ENCODE results near the gene ASB1.

The ASB1 gene

GRCh38 chr2:238406221-238406997, 20.3 kb upstream of the ASB1 start:
- Histone ChIP-seq H3K36me3 (ENCODE audit: control insufficient read depth in 1 of 2, insufficient read depth in 2 of 2, low read length in 2 of 2) (peaks cover 0 to 8% of the 10 kb centered on the region in 2 donors), H3K4me3 (ENCODE audit: low read depth in 1 of 2, low read length in 2 of 2) (no peak overlapping the region), H3K27ac (ENCODE audit: low read length) (no peak overlapping the region), H3K27me3 (ENCODE audit: low read depth, low read length) (no peaks in the 10 kb centered on the region), H3K4me1 (ENCODE audit: control insufficient read depth in 1 of 2, insufficient read depth in 2 of 2, low read length in 2 of 2) (no peaks in the 10 kb centered on the region), H3K9me3 (ENCODE audit: control insufficient read depth in 1 of 2, low read length in 2 of 2) (no peaks in the 10 kb centered on the region)

GRCh38 chr2:238406998-238407285, 19.8 kb upstream of the ASB1 start:
- Histone ChIP-seq H3K4me3 (ENCODE audit: low read depth in 1 of 2, low read length in 2 of 2) (no peak overlapping the region), H3K27ac (ENCODE audit: low read length) (no peak overlapping the region), H3K36me3 (ENCODE audit: control insufficient read depth in 1 of 2, insufficient read depth in 2 of 2, low read length in 2 of 2) (peaks cover 0 to 3% of the 10 kb centered on the region in 2 donors), H3K4me1 (ENCODE audit: control insufficient read depth in 1 of 2, insufficient read depth in 2 of 2, low read length in 2 of 2) (no peaks in the 10 kb centered on the region), H3K9me3 (ENCODE audit: control insufficient read depth in 1 of 2, low read length in 2 of 2) (no peaks in the 10 kb centered on the region), H3K27me3 (ENCODE audit: low read depth, low read length) (no peaks in the 10 kb centered on the region)

GRCh38 chr2:238407566-238407965, 19.2 kb upstream of the ASB1 start:
- H3K4me3 ChIP-seq (ENCODE audit: low read depth in 1 of 2, low read length in 2 of 2): no peak overlapping the region
- peaks cover 0 to 3% of the 10 kb centered on the region in 2 donors for H3K36me3 ChIP-seq (ENCODE audit: control insufficient read depth in 1 of 2, insufficient read depth in 2 of 2, low read length in 2 of 2)
- H3K27me3 ChIP-seq (ENCODE audit: low read depth, low read length): no peaks in the 10 kb centered on the region
- no peaks in the 10 kb centered on the region for H3K4me1 ChIP-seq (ENCODE audit: control insufficient read depth in 1 of 2, insufficient read depth in 2 of 2, low read length in 2 of 2)
- H3K27ac ChIP-seq (ENCODE audit: low read length): no peak overlapping the region
- no peaks in the 10 kb centered on the region for H3K9me3 ChIP-seq (ENCODE audit: control insufficient read depth in 1 of 2, low read length in 2 of 2)

- Histone ChIP-seq H3K27ac (ENCODE audit: low read length) (no peak overlapping the region), H3K4me3 (ENCODE audit: low read depth in 1 of 2, low read length in 2 of 2) (no peak overlapping the region), H3K27me3 (ENCODE audit: low read depth, low read length) (no peaks in the 10 kb centered on the region), H3K36me3 (ENCODE audit: control insufficient read depth in 1 of 2, insufficient read depth in 2 of 2, low read length in 2 of 2) (peaks cover 0 to 3% of the 10 kb centered on the region in 2 donors), H3K4me1 (ENCODE audit: control insufficient read depth in 1 of 2, insufficient read depth in 2 of 2, low read length in 2 of 2) (no peaks in the 10 kb centered on the region), H3K9me3 (ENCODE audit: control insufficient read depth in 1 of 2, low read length in 2 of 2) (no peaks in the 10 kb centered on the region)
These were observed 17.9 kb upstream of the ASB1 start for GRCh38 chr2:238408615-238409340.

GRCh38 chr2:238409341-238410199, 17.2 kb upstream of the ASB1 start:
- no peak overlapping the region for H3K27ac ChIP-seq (ENCODE audit: low read length)
- H3K4me1 ChIP-seq (ENCODE audit: control insufficient read depth in 1 of 2, insufficient read depth in 2 of 2, low read length in 2 of 2): no peaks in the 10 kb centered on the region
- peaks cover 0 to under 1% of the 10 kb centered on the region in 2 donors for H3K36me3 ChIP-seq (ENCODE audit: control insufficient read depth in 1 of 2, insufficient read depth in 2 of 2, low read length in 2 of 2)
- H3K4me3 ChIP-seq (ENCODE audit: low read depth in 1 of 2, low read length in 2 of 2): no peak overlapping the region
- H3K27me3 ChIP-seq (ENCODE audit: low read depth, low read length): no peaks in the 10 kb centered on the region
- H3K9me3 ChIP-seq (ENCODE audit: control insufficient read depth in 1 of 2, low read length in 2 of 2): no peaks in the 10 kb centered on the region

- H3K27me3 ChIP-seq (ENCODE audit: low read depth, low read length): no peaks in the 10 kb centered on the region
- no peaks in the 10 kb centered on the region for H3K36me3 ChIP-seq (ENCODE audit: control insufficient read depth in 1 of 2, insufficient read depth in 2 of 2, low read length in 2 of 2)
- H3K4me3 ChIP-seq (ENCODE audit: low read depth in 1 of 2, low read length in 2 of 2): no peak overlapping the region
- peaks cover 0 to 2% of the 10 kb centered on the region in 2 donors for H3K9me3 ChIP-seq (ENCODE audit: control insufficient read depth in 1 of 2, low read length in 2 of 2)
- H3K4me1 ChIP-seq (ENCODE audit: control insufficient read depth in 1 of 2, insufficient read depth in 2 of 2, low read length in 2 of 2): no peaks in the 10 kb centered on the region
- no peak overlapping the region for H3K27ac ChIP-seq (ENCODE audit: low read length)
These were observed 14.5 kb upstream of the ASB1 start for GRCh38 chr2:238412067-238412767.

- Histone ChIP-seq H3K27ac (ENCODE audit: low read length) (no peak overlapping the region), H3K4me1 (ENCODE audit: control insufficient read depth in 1 of 2, insufficient read depth in 2 of 2, low read length in 2 of 2) (no peaks in the 10 kb centered on the region), H3K4me3 (ENCODE audit: low read depth in 1 of 2, low read length in 2 of 2) (no peak overlapping the region), H3K36me3 (ENCODE audit: control insufficient read depth in 1 of 2, insufficient read depth in 2 of 2, low read length in 2 of 2) (no peaks in the 10 kb centered on the region), H3K9me3 (ENCODE audit: control insufficient read depth in 1 of 2, low read length in 2 of 2) (peaks cover 0 to 2% of the 10 kb centered on the region in 2 donors), H3K27me3 (ENCODE audit: low read depth, low read length) (no peaks in the 10 kb centered on the region)
These were observed 13.4 kb upstream of the ASB1 start for GRCh38 chr2:238413368-238413767.

GRCh38 chr2:238415036-238415764, 11.5 kb upstream of the ASB1 start:
- Histone ChIP-seq H3K9me3 (ENCODE audit: control insufficient read depth in 1 of 2, low read length in 2 of 2) (peaks cover 0 to 2% of the 10 kb centered on the region in 2 donors), H3K27ac (ENCODE audit: low read length) (no peak overlapping the region), H3K27me3 (ENCODE audit: low read depth, low read length) (no peaks in the 10 kb centered on the region), H3K4me3 (ENCODE audit: low read depth in 1 of 2, low read length in 2 of 2) (no peak overlapping the region), H3K4me1 (ENCODE audit: control insufficient read depth in 1 of 2, insufficient read depth in 2 of 2, low read length in 2 of 2) (no peaks in the 10 kb centered on the region), H3K36me3 (ENCODE audit: control insufficient read depth in 1 of 2, insufficient read depth in 2 of 2, low read length in 2 of 2) (no peaks in the 10 kb centered on the region)

GRCh38 chr2:238415893-238416292, 10.8 kb upstream of the ASB1 start:
- no peak overlapping the region for H3K27ac ChIP-seq (ENCODE audit: low read length)
- no peaks in the 10 kb centered on the region for H3K27me3 ChIP-seq (ENCODE audit: low read depth, low read length)
- H3K9me3 ChIP-seq (ENCODE audit: control insufficient read depth in 1 of 2, low read length in 2 of 2): peaks cover 0 to 2% of the 10 kb centered on the region in 2 donors
- no peaks in the 10 kb centered on the region for H3K36me3 ChIP-seq (ENCODE audit: control insufficient read depth in 1 of 2, insufficient read depth in 2 of 2, low read length in 2 of 2)
- no peak overlapping the region for H3K4me3 ChIP-seq (ENCODE audit: low read depth in 1 of 2, low read length in 2 of 2)
- H3K4me1 ChIP-seq (ENCODE audit: control insufficient read depth in 1 of 2, insufficient read depth in 2 of 2, low read length in 2 of 2): no peaks in the 10 kb centered on the region

- H3K36me3 ChIP-seq (ENCODE audit: control insufficient read depth in 1 of 2, insufficient read depth in 2 of 2, low read length in 2 of 2): no peaks in the 10 kb centered on the region
- no peaks in the 10 kb centered on the region for H3K27me3 ChIP-seq (ENCODE audit: low read depth, low read length)
- H3K4me3 ChIP-seq (ENCODE audit: low read depth in 1 of 2, low read length in 2 of 2): no peak overlapping the region
- no peaks in the 10 kb centered on the region for H3K4me1 ChIP-seq (ENCODE audit: control insufficient read depth in 1 of 2, insufficient read depth in 2 of 2, low read length in 2 of 2)
- peaks cover 0 to 2% of the 10 kb centered on the region in 2 donors for H3K9me3 ChIP-seq (ENCODE audit: control insufficient read depth in 1 of 2, low read length in 2 of 2)
- no peak overlapping the region for H3K27ac ChIP-seq (ENCODE audit: low read length)
These were observed 8.3 kb upstream of the ASB1 start for GRCh38 chr2:238418196-238418998.
